OCI-LY1 (cell line): ENCODE data around the gene LENG1.

Experiments
- EZH2 ChIP-seq: fragments of 200-600 bp; sonication (generic), shearing (Covaris generic); IDR thresholded peaks from 2 replicates; pipeline ENCODE4 v1.8.0; 2017; ENCODE audit warnings: borderline replicate concordance, mixed run types, mild to moderate bottlenecking, antibody characterized with exemption, low read length, moderate library complexity, mixed read lengths
- TF ChIP-seq, protein P1 (sequence below): fragments of 200-600 bp; sonication (generic), shearing (Covaris generic); IDR thresholded peaks from 2 replicates; pipeline ENCODE4 v1.5.1; 2017; ENCODE audit warnings: mild to moderate bottlenecking, antibody characterized with exemption, low read length, moderate library complexity, mixed read lengths

- TF ChIP-seq, protein P1, sequence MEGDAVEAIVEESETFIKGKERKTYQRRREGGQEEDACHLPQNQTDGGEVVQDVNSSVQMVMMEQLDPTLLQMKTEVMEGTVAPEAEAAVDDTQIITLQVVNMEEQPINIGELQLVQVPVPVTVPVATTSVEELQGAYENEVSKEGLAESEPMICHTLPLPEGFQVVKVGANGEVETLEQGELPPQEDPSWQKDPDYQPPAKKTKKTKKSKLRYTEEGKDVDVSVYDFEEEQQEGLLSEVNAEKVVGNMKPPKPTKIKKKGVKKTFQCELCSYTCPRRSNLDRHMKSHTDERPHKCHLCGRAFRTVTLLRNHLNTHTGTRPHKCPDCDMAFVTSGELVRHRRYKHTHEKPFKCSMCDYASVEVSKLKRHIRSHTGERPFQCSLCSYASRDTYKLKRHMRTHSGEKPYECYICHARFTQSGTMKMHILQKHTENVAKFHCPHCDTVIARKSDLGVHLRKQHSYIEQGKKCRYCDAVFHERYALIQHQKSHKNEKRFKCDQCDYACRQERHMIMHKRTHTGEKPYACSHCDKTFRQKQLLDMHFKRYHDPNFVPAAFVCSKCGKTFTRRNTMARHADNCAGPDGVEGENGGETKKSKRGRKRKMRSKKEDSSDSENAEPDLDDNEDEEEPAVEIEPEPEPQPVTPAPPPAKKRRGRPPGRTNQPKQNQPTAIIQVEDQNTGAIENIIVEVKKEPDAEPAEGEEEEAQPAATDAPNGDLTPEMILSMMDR = no peak
- no peak for TF ChIP-seq EZH2
These were observed 51.0 kb downstream of the LENG1 start for GRCh38 chr19:54108496-54108895.
